GM20000 (cell line): Measurements from ENCODE around the gene SPACDR.

Experiments used
- DNase-seq: peaks from one replicate; pipeline ENCODE4 v3.0.0; 2012; ENCODE audit warnings: low spot score
- TF ChIP-seq, protein P1 (sequence below): IDR thresholded peaks from 2 replicates; pipeline ENCODE4 v1.5.1; 2012; ENCODE audit warnings: mild to moderate bottlenecking, control low read depth; ENCODE audit errors: extremely low read depth, missing control alignments

Gene SPACDR

DNA sequence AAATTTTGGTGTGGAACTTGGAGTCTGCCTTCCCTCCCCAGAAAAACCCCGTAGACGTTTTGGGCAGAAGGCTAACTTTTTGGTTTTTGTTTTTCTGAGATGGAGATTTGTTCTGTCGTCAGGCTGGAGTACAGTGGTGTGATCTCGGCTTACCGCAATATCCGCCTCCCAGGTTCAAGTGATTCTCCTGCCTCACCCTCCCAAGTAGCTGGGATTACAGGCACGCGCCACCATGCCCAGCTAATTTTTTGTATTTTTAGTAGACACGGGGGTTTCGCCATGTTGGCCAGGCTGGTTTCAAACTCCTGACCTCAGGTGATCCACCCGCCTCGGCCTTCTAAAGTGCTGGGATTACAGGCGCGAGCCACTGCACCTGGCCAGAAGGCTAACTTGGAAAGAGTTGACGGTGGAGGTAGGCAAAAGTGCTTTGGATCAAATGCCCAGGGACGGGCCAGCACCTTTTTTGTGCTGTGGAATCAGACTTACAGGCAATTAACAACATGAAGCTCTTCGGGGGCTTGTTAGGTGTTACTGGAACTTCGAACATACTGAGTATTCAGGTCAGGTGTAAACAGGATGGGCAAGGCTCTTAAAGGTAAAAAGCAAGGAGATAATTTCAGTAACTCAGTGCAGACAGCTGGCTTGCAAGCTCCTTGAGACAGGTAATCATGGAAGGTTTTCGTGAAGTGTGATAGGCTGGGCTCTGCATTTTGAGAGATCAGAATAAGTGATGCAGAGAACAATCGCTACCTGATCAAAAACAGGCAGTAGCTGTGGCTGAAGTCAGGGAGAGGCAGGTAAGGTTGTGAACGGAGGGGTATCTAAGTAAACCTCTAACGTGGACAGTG, 29.5 kb downstream of the SPACDR start:
- no peak for DNase-seq

DNA sequence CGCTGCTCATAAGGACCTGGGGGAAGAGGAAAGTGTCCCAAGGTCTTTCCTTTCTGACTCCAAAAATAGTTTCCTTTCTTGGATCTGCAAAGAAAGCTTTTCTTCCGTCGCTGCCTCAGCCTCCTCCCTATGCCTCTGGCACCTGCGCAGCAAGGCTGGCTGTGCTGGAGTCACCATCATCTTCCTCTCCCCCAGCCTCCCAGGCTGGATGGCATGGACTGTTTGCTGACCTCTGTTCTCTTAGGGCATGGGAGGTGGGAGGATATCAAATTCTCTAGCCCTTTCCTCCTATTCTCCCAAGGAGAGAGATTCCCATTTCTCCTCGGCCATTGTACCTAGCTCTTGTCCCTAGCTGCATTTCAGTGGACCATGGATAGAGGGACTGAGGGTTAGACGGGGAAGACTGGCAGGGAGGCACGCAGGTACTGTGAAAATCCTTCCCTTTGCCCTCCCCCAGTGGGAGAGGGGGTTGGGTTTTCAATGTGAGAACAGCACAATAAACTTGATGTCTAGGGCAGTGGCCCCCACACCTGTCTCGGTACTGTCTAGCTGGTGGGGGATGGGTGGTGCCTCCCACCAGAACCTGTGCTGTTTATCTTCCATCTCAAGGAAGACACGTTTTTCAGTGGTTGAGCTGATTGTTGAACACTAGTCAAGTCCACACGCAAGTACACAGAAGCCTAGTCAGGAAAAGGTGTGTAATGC, 30.3 kb downstream of the SPACDR start:
- TF ChIP-seq, protein P1, sequence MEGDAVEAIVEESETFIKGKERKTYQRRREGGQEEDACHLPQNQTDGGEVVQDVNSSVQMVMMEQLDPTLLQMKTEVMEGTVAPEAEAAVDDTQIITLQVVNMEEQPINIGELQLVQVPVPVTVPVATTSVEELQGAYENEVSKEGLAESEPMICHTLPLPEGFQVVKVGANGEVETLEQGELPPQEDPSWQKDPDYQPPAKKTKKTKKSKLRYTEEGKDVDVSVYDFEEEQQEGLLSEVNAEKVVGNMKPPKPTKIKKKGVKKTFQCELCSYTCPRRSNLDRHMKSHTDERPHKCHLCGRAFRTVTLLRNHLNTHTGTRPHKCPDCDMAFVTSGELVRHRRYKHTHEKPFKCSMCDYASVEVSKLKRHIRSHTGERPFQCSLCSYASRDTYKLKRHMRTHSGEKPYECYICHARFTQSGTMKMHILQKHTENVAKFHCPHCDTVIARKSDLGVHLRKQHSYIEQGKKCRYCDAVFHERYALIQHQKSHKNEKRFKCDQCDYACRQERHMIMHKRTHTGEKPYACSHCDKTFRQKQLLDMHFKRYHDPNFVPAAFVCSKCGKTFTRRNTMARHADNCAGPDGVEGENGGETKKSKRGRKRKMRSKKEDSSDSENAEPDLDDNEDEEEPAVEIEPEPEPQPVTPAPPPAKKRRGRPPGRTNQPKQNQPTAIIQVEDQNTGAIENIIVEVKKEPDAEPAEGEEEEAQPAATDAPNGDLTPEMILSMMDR: no peak
- no peak for DNase-seq

More for the DNA sequence above, 29.5 kb downstream of the SPACDR start:
- TF ChIP-seq, protein P1: no peak

DNA sequence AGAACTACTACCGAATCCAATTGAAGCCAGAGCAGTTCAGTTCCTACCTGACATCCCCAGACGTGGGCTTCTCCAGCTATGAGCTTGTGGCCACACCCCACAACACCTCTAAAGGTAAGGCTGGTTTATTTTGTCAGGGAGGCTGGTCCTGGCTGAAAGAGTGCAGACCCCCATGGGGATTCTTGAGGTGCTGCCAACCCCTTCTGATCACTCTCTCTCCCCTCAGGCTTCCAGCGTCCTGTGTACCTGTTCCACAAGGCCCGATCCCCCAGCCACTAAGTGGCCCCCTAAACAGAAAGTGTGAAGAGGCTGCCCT, 30.8 kb downstream of the SPACDR start:
- no peak for DNase-seq
- TF ChIP-seq, protein P1: no peak

DNA sequence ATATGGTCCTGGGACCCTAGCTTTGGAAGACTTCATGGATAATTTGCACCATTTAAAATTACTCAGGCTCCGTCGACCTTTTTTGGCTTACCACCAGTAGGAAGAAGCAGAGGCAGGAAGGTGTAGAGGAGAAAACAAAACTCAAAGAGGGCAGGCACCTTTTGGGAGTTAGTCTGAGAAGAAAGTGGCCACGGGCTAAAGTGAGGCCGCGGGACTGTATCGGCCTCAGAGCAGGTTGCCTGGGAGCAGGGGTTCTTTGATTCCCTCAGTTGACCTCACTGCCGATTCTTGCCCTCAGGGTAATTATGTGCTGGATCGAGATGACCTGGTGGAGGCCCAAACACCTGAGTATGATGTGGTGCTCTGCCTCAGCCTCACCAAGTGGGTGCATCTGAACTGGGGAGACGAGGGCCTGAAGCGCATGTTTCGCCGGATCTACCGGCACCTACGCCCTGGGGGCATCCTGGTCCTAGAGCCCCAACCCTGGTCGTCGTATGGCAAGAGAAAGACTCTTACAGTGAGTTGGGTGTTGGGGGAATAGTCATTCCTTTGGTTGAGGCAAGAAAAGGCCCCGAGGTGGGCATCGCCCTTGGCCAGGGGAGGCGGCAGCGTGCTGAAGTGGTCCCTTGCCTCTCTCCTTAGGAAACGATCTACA, 31.3 kb downstream of the SPACDR start:
- TF ChIP-seq, protein P1: no peak
- no peak for DNase-seq

DNA sequence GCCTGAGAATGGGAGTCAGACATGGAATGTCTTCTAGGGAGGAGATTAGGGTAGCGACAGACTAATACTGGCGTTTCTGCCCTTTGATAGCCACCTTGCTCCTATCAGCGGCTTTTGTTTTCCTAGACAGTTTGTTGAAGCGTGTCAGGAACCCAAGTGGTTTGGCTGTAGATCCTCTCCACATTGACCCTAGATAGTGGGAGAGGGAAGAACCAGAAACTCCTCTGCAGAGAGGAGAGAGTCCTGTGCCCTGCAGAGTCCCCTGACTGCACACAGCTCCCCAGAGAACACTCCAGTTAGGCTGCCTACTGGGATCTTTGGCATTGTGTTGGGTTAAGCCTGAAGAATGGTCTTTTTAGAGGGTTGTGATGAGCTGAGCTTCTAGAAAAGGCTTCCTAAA, 32.0 kb downstream of the SPACDR start:
- TF ChIP-seq, protein P1: no peak
- DNase-seq: no peak

DNA sequence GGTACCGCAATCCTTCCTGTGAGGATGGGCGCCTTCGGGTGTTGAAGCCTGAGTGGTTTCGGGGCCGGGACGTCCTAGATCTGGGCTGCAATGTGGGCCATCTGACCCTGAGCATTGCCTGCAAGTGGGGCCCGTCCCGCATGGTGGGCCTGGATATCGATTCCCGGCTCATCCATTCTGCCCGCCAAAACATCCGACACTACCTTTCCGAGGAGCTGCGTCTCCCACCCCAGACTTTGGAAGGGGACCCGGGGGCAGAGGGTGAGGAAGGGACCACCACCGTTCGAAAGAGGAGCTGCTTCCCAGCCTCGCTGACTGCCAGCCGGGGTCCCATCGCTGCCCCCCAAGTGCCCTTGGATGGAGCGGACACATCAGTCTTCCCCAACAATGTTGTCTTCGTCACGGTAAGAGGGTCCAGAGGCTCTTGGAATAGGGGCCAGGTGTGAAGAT, 32.7 kb downstream of the SPACDR start:
- TF ChIP-seq, protein P1: no peak

More for the DNA sequence above, 32.7 kb downstream of the SPACDR start:
- DNase-seq: no peak
